Upper lobe of left lung (tissue), 6 donors: ENCODE measurements around the gene TSPYL4. TPM values are rescaled to one million over a fixed set of nuclear protein-coding genes. Genes with fewer than 3 reads are reported as not detected.

Experiments
- ATAC-seq, 2 donors: fragments of 200-7000 bp; cut with Tn5 transposase; one replicate each; pipeline ENCODE4 v1.9.1; 2022; ENCODE audit warnings: mild to moderate bottlenecking in 2 of 2, moderate library complexity in 2 of 2; ENCODE audit not compliant: low FRiP score in 2 of 2
- DNase-seq, 2 donors: peaks; one replicate each; pipeline ENCODE4 v3.0.0-alpha.2; 2019 to 2020
- H3K27ac ChIP-seq, 4 donors: fragments of 200-600 bp; sonication (generic); one replicate each; pipeline ENCODE4 v1.5.1; 2016 to 2019
- H3K27me3 ChIP-seq, 4 donors: fragments of 200-600 bp; sonication (generic); one replicate each; pipeline ENCODE4 v1.5.1; 2017 to 2019
- H3K36me3 ChIP-seq, 4 donors: fragments of 200-600 bp; sonication (generic); one replicate each; pipeline ENCODE4 v1.5.1; 2016 to 2019
- H3K4me1 ChIP-seq, 4 donors: fragments of 200-600 bp; sonication (generic); one replicate each; pipeline ENCODE4 v1.5.1; 2018 to 2019
- H3K4me3 ChIP-seq, 4 donors: fragments of 200-600 bp; sonication (generic); one replicate each; pipeline ENCODE4 v1.5.1; 2017 to 2019; ENCODE audit warnings: mild to moderate bottlenecking in 2 of 4, moderate library complexity in 1 of 4
- H3K9me3 ChIP-seq, 4 donors: fragments of 200-600 bp; sonication (generic); one replicate each; pipeline ENCODE4 v1.5.1; 2018 to 2019
- EP300 ChIP-seq, 4 donors: sonication (generic); formaldehyde crosslinking; IDR thresholded peaks; one replicate each; pipeline ENCODE4 v1.5.1; 2017; ENCODE audit warnings: antibody characterized with exemption in 4 of 4, control low read depth in 2 of 4
- POLR2A ChIP-seq, 4 donors: fragments of 450-650 bp; IDR thresholded peaks; one replicate each; pipeline ENCODE4 v1.5.1; 2016 to 2017; ENCODE audit warnings: antibody characterized with exemption in 4 of 4, mild to moderate bottlenecking in 2 of 4
- POLR2AphosphoS5 ChIP-seq, 2 donors: sonication (generic); formaldehyde crosslinking; IDR thresholded peaks; one replicate each; pipeline ENCODE4 v1.5.1; 2017; ENCODE audit warnings: antibody characterized with exemption in 2 of 2
- WGBS, 2 donors: methylation state at CpG; one replicate each; pipeline ENCODE4 v1.1.5; 2017 to 2018; 5-methylcytosine and 5-hydroxymethylcytosine counted together
- total RNA-seq, 6 donors: library from RNA; depleted of rRNA in 4 of 6; stranded (reverse); fragments of >200 nt in 4 of 6; gene quantifications; one replicate each; pipeline versions ENCODE4 v1.1.0 to v1.2.1, GENCODE V29; 2016 to 2021
- TF ChIP-seq, protein P1 (sequence below), 6 experiments: fragments of 450-650 bp in 4 of 6; fragments of 200-600 bp in 2 of 6; sonication (generic) in 2 of 6; IDR thresholded peaks; one replicate each; pipeline ENCODE4 v1.5.1; 2016 to 2019; ENCODE audit warnings: antibody characterized with exemption in 6 of 6
- donor health status: DM: no; HTN: no; CAD: no; lungs with moderate emphysema.
- donor health status: DM: no; HTN: yes; CAD: no; lungs with severe emphysema.

Gene TSPYL4
- total RNA-seq, 6 donors from 2014 or later: 4.4 to 13.0 (median 9.4) TPM

GRCh38 chr6:116247285-116247684, 6.6 kb downstream of the TSPYL4 start:
- H3K4me1 ChIP-seq: peaks cover 24 to 32% (median 25%) of the 10 kb centered on the region in 4 donors
- no peak overlapping the region for H3K4me3 ChIP-seq
- H3K27me3 ChIP-seq: no peaks in the 10 kb centered on the region
- H3K36me3 ChIP-seq: no peaks in the 10 kb centered on the region
- TF ChIP-seq, protein P1, sequence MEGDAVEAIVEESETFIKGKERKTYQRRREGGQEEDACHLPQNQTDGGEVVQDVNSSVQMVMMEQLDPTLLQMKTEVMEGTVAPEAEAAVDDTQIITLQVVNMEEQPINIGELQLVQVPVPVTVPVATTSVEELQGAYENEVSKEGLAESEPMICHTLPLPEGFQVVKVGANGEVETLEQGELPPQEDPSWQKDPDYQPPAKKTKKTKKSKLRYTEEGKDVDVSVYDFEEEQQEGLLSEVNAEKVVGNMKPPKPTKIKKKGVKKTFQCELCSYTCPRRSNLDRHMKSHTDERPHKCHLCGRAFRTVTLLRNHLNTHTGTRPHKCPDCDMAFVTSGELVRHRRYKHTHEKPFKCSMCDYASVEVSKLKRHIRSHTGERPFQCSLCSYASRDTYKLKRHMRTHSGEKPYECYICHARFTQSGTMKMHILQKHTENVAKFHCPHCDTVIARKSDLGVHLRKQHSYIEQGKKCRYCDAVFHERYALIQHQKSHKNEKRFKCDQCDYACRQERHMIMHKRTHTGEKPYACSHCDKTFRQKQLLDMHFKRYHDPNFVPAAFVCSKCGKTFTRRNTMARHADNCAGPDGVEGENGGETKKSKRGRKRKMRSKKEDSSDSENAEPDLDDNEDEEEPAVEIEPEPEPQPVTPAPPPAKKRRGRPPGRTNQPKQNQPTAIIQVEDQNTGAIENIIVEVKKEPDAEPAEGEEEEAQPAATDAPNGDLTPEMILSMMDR (IDR thresholded peaks at IDR 0.05): no peak
- TF ChIP-seq POLR2A (IDR thresholded peaks at IDR 0.05): no peak
- H3K27ac ChIP-seq: no peak overlapping the region
- no peak for DNase-seq
- H3K9me3 ChIP-seq: no peaks in the 10 kb centered on the region
- no peak for ATAC-seq

- ATAC-seq (no peak), DNase-seq (no peak)
- Histone ChIP-seq H3K4me3 (no peak overlapping the region), H3K27ac (no peak overlapping the region), H3K4me1 (peaks cover 13 to 20% (median 14%) of the 10 kb centered on the region in 4 donors), H3K36me3 (no peaks in the 10 kb centered on the region), H3K9me3 (no peaks in the 10 kb centered on the region), H3K27me3 (no peaks in the 10 kb centered on the region)
- 94 to 96% methylated on average over 4 of the region's 4 CpGs for WGBS, 2 donors
- TF ChIP-seq EP300 (IDR thresholded peaks at IDR 0.05): no peak
- no peak for TF ChIP-seq POLR2AphosphoS5 (IDR thresholded peaks at IDR 0.05)
- no peak for TF ChIP-seq POLR2A (IDR thresholded peaks at IDR 0.05)
- TF ChIP-seq, protein P1 (IDR thresholded peaks at IDR 0.05): no peak
These were observed 7.8 kb downstream of the TSPYL4 start for GRCh38 chr6:116246089-116246488.

GRCh38 chr6:116244284-116244683, 9.6 kb downstream of the TSPYL4 start:
- H3K4me3 ChIP-seq: no peak overlapping the region
- H3K27me3 ChIP-seq: no peaks in the 10 kb centered on the region
- no peak overlapping the region for H3K27ac ChIP-seq
- peaks cover 0 to 4% (median 0%) of the 10 kb centered on the region in 4 donors for H3K36me3 ChIP-seq
- H3K4me1 ChIP-seq: peaks cover 0 to 3% (median under 1%) of the 10 kb centered on the region in 4 donors
- ATAC-seq (no peak), DNase-seq (no peak)
- no peaks in the 10 kb centered on the region for H3K9me3 ChIP-seq
- TF ChIP-seq, protein P1 (IDR thresholded peaks at IDR 0.05): no peak
- WGBS, 2 donors: 84 to 92% methylated on average over 4 of the region's 4 CpGs

GRCh38 chr6:116239856-116240255, 14.0 kb downstream of the TSPYL4 start:
- no peak overlapping the region for H3K27ac ChIP-seq
- H3K36me3 ChIP-seq: peaks cover 0 to 12% (median 6%) of the 10 kb centered on the region in 4 donors
- no peak overlapping the region for H3K4me3 ChIP-seq
- H3K4me1 ChIP-seq: no peaks in the 10 kb centered on the region
- no peaks in the 10 kb centered on the region for H3K9me3 ChIP-seq
- no peak for TF ChIP-seq POLR2A (IDR thresholded peaks at IDR 0.05)
- no peak for TF ChIP-seq POLR2AphosphoS5 (IDR thresholded peaks at IDR 0.05)
- TF ChIP-seq, protein P1 (IDR thresholded peaks at IDR 0.05): no peak
- TF ChIP-seq EP300 (IDR thresholded peaks at IDR 0.05): no peak
- ATAC-seq: no peak
- no peaks in the 10 kb centered on the region for H3K27me3 ChIP-seq
- WGBS, 2 donors: 94 to 100% methylated on average over 1 of the region's 1 CpG
- no peak for DNase-seq

GRCh38 chr6:116239256-116239655, 14.6 kb downstream of the TSPYL4 start:
- no peaks in the 10 kb centered on the region for H3K9me3 ChIP-seq
- H3K27ac ChIP-seq: no peak overlapping the region
- DNase-seq: no peak
- H3K27me3 ChIP-seq: no peaks in the 10 kb centered on the region
- H3K4me3 ChIP-seq: no peak overlapping the region
- ATAC-seq: no peak
- TF ChIP-seq POLR2A (IDR thresholded peaks at IDR 0.05) (no peak), POLR2AphosphoS5 (IDR thresholded peaks at IDR 0.05) (no peak), EP300 (IDR thresholded peaks at IDR 0.05) (no peak)
- TF ChIP-seq, protein P1 (IDR thresholded peaks at IDR 0.05): no peak
- H3K36me3 ChIP-seq: peaks cover 0 to 12% (median 6%) of the 10 kb centered on the region in 4 donors
- whole genome bisulfite sequencing, 2 donors: 100% methylated on average over 2 of the region's 2 CpGs
- H3K4me1 ChIP-seq: no peaks in the 10 kb centered on the region
